ENCODE results near the gene NECTIN3.

- TF ChIP-seq CTCF (IDR thresholded peaks at IDR 0.05) (no peak), POLR2AphosphoS5 (IDR thresholded peaks at IDR 0.05) (no peak), POLR2A (IDR thresholded peaks at IDR 0.05) (no peak)
These were observed 139.4 kb downstream of the NECTIN3 start for GRCh38 chr3:111210866-111211564.

Measured in upper lobe of left lung (tissue), 4 donors.